ENCODE data around the gene MYMK. TPM values are rescaled to one million over a fixed set of nuclear protein-coding genes. Genes with fewer than 3 reads are reported as not detected.

Gene MYMK
- total and polyA plus RNA-seq, 2 of the 13 experiments (the other 11 are each of a cell fraction or from before 2014, with no cell fraction given) = not detected

- TF ChIP-seq ZBTB39 (CRISPR knock-in tag; IDR thresholded peaks at IDR 0.05) (no peak), SETDB1 (CRISPR knock-in tag; IDR thresholded peaks at IDR 0.05; ENCODE audit: borderline replicate concordance) (no peak), E2F2 (CRISPR knock-in tag; IDR thresholded peaks at IDR 0.05; ENCODE audit: borderline replicate concordance) (no peak), PAWR (CRISPR knock-in tag; IDR thresholded peaks at IDR 0.05; ENCODE audit: borderline replicate concordance) (0 out of 2 replicates have a peak, but pooled peaks have one; percentile 19), ZSCAN31 (CRISPR knock-in tag; IDR thresholded peaks at IDR 0.05; ENCODE audit: low read depth) (no peak), ZFYVE20 (CRISPR knock-in tag; IDR thresholded peaks at IDR 0.05; ENCODE audit: borderline replicate concordance, low read depth) (no peak), ZNF557 (CRISPR knock-in tag; IDR thresholded peaks at IDR 0.05) (no peak), ZNF407 (CRISPR knock-in tag; IDR thresholded peaks at IDR 0.05; ENCODE audit: not compliant biosample characterization) (no peak), ZNF34 (CRISPR knock-in tag; IDR thresholded peaks at IDR 0.05; ENCODE audit: borderline replicate concordance) (peak; percentile 71), PBX3 (CRISPR knock-in tag; IDR thresholded peaks at IDR 0.05; ENCODE audit: borderline replicate concordance) (no peak), RFX1 (IDR thresholded peaks at IDR 0.05) (no peak), TFDP2 (CRISPR knock-in tag; IDR thresholded peaks at IDR 0.05) (no peak), MLX (CRISPR knock-in tag; IDR thresholded peaks at IDR 0.05) (no peak)
Measured at GRCh38 chr9:133505901-133506652, 18.7 kb downstream of the MYMK start (continued).
